Panc1 (cell line): Measurements from ENCODE around the gene AGAP1. TPM values are rescaled to one million over a fixed set of nuclear protein-coding genes. Genes with fewer than 3 reads are reported as not detected.

ENCODE experiments used
- ATAC-seq: fragments of 200-7000 bp; cut with Tn5 transposase; 2 replicates; pipeline ENCODE4 v1.9.1; 2020; ENCODE audit warnings: mild to moderate bottlenecking, moderate library complexity
- BruUV-seq: library from RNA; stranded (reverse); fragments of 400-500 nt; replicated peaks from 2 replicates; lab custom pipeline; 2021; lab: Mats Ljungman, UMichigan
- CTCF ChIA-PET: fragments of 300-600 bp; sonication (Branson Sonifier 250); formaldehyde crosslinking; loops from one replicate; lab custom pipeline; 2022; ENCODE audit warnings: antibody characterized with exemption; lab: Charles Lee
- POLR2A ChIA-PET: fragments of 300-600 bp; sonication (Branson Sonifier 250); formaldehyde crosslinking; loops from one replicate; lab custom pipeline; 2022; ENCODE audit warnings: antibody characterized with exemption; lab: Charles Lee
- DNase-seq: peaks from one replicate; pipeline ENCODE4 v3.0.0-alpha.2; 2010; ENCODE audit warnings: low read depth, low spot score
- H3K27ac ChIP-seq: 2 replicates; pipeline ENCODE4 v1.5.1; 2011; ENCODE audit warnings: mild to moderate bottlenecking, low read length, inconsistent platforms
- H3K27me3 ChIP-seq: fragments of 200-500 bp; sonication (Bioruptor generic); 2 replicates; pipeline ENCODE4 v1.6.0; 2014; ENCODE audit warnings: low read length, inconsistent platforms; ENCODE audit not compliant: control insufficient read depth, insufficient read depth
- H3K36me3 ChIP-seq: fragments of 200-500 bp; sonication (Bioruptor generic); 2 replicates; pipeline ENCODE4 v1.5.1; 2014; ENCODE audit warnings: inconsistent platforms, mild to moderate bottlenecking, low read length, moderate library complexity; ENCODE audit not compliant: control insufficient read depth, insufficient read depth
- H3K4me1 ChIP-seq: 2 replicates; pipeline ENCODE4 v1.5.1; 2011; ENCODE audit warnings: inconsistent platforms, mild to moderate bottlenecking, low read length, moderate library complexity; ENCODE audit not compliant: control insufficient read depth, insufficient read depth
- H3K4me3 ChIP-seq, 2 experiments: 2 replicates each; pipeline ENCODE4 v1.5.1; 2011 to 2012; ENCODE audit warnings: low read depth in 2 of 2, low read length in 2 of 2, mild to moderate bottlenecking in 2 of 2, inconsistent platforms in 1 of 2, moderate library complexity in 1 of 2
- H3K9me3 ChIP-seq: fragments of 200-500 bp; sonication (Bioruptor generic); 2 replicates; pipeline ENCODE4 v1.5.1; 2014; ENCODE audit warnings: low read depth, mild to moderate bottlenecking, inconsistent platforms, low read length, moderate library complexity; ENCODE audit not compliant: control insufficient read depth, insufficient read depth
- CTCF ChIP-seq: fragments of 450-650 bp; IDR thresholded peaks from 2 replicates; pipeline ENCODE4 v1.5.1; 2017; ENCODE audit warnings: mild to moderate bottlenecking
- POLR2AphosphoS5 ChIP-seq: IDR thresholded peaks from 2 replicates; pipeline ENCODE4 v1.6.1; 2012; ENCODE audit warnings: mild to moderate bottlenecking, low read depth, low read length, moderate library complexity
- REST ChIP-seq, 2 experiments: IDR thresholded peaks; 2 replicates each; pipeline ENCODE4 v1.6.1; 2011 to 2012; ENCODE audit warnings: low read depth in 2 of 2, control low read depth in 1 of 2, low read length in 1 of 2, mild to moderate bottlenecking in 1 of 2, moderate library complexity in 1 of 2; ENCODE audit not compliant: insufficient read depth in 1 of 2
- SIN3A ChIP-seq: IDR thresholded peaks from 2 replicates; pipeline ENCODE4 v1.6.1; 2012; ENCODE audit warnings: low read depth, mild to moderate bottlenecking, low read length, moderate library complexity, borderline replicate concordance; ENCODE audit not compliant: insufficient read depth
- TCF7L2 ChIP-seq: IDR thresholded peaks from 2 replicates; pipeline ENCODE4 v1.6.1; 2011; ENCODE audit warnings: mild to moderate bottlenecking, low read depth, low read length, inconsistent platforms
- in situ Hi-C: cut with HindIII; loops from 2 replicates; pipeline ENCODE4 v1.10.0; 2016; ENCODE audit warnings: low sequenced_read_pairs, low pct_unique_long_range_greater_than_20kb
- intact Hi-C: fragments of 100-400 bp; cut with micrococcal nuclease; formaldehyde crosslinking; loops from one replicate; pipeline ENCODE4 v1.10.0; 2022; ENCODE audit not compliant: unreplicated experiment
- total RNA-seq: library from RNA; stranded (reverse); gene quantifications from one replicate; pipeline ENCODE4 v1.2.1, GENCODE V29; 2021; ENCODE audit not compliant: unreplicated experiment

Gene AGAP1
- total RNA-seq, 1 experiment from 2014 or later, result 38.9 TPM

- intact Hi-C loops (no loop called here), in situ Hi-C loops (no loop called here)
- H3K27me3 ChIP-seq, result no peaks in the 10 kb centered on the region
- TF ChIP-seq TCF7L2, result no peak
- TF ChIP-seq SIN3A, result no peak
- no peak for TF ChIP-seq CTCF
- no peak for TF ChIP-seq REST (IDR thresholded peaks at IDR 0.05; ENCODE audit: insufficient read depth in 1 of 2, low read depth in 2 of 2, low read length in 1 of 2)
- TF ChIP-seq POLR2AphosphoS5, result no peak
- ChIA-PET POLR2A (no interaction called here), CTCF (interaction anchor here (1.8 kb wide), 1 partner anchor 15 kb away, joined by 4 read pairs; no protein-coding TSS in a partner anchor)
- no peak overlapping the region for H3K27ac ChIP-seq
- no peak for DNase-seq
- H3K4me3 ChIP-seq, result no peak overlapping the region
- no TSS peak for BruUV-seq
- no peaks in the 10 kb centered on the region for H3K4me1 ChIP-seq
- no peaks in the 10 kb centered on the region for H3K9me3 ChIP-seq
- ATAC-seq, result no peak
- H3K36me3 ChIP-seq, result no peaks in the 10 kb centered on the region
These were observed 666.7 kb downstream of the AGAP1 start for GRCh38 chr2:236160366-236161081.

- in situ Hi-C loops, result no loop called here
- Histone ChIP-seq H3K27ac (no peak overlapping the region), H3K27me3 (no peaks in the 10 kb centered on the region), H3K36me3 (no peaks in the 10 kb centered on the region), H3K4me1 (no peaks in the 10 kb centered on the region), H3K9me3 (no peaks in the 10 kb centered on the region), H3K4me3 (no peak overlapping the region)
- ATAC-seq (no peak), DNase-seq (no peak)
- no TSS peak for BruUV-seq
- intact Hi-C loops, result no loop called here
- TF ChIP-seq CTCF (no peak), TCF7L2 (no peak), REST (IDR thresholded peaks at IDR 0.05; ENCODE audit: insufficient read depth in 1 of 2, low read depth in 2 of 2, low read length in 1 of 2) (no peak), POLR2AphosphoS5 (no peak), SIN3A (no peak)
- ChIA-PET CTCF (interaction anchor here (0.6 to 1.8 kb wide), 2 partner anchors 15 to 30 kb away, joined by 3 to 4 read pairs; no protein-coding TSS in a partner anchor), POLR2A (no interaction called here)
These were observed 667.2 kb downstream of the AGAP1 start for GRCh38 chr2:236161082-236161462.
